H1 (cell line): ENCODE measurements around the gene ITGB8. TPM values are rescaled to one million over a fixed set of nuclear protein-coding genes. Genes with fewer than 3 reads are reported as not detected.

Experiments
- CBX5 ChIP-seq: fragments of 300-800, 300-1000 bp; sonication (generic); IDR thresholded peaks from 2 replicates; pipeline ENCODE4 v1.7.1; 2016; ENCODE audit warnings: antibody characterized with exemption, low read length, low read depth
- CEBPB ChIP-seq: IDR thresholded peaks from 2 replicates; pipeline ENCODE4 v1.6.1; 2012; ENCODE audit warnings: low read depth, low read length
- RNF2 ChIP-seq: fragments of 200-900, 300-1000 bp; sonication (generic); IDR thresholded peaks from 2 replicates; pipeline ENCODE4 v1.7.1; 2016; ENCODE audit warnings: borderline replicate concordance, low read depth, mild to moderate bottlenecking, antibody characterized with exemption, low read length; ENCODE audit not compliant: poor library complexity, severe bottlenecking; ENCODE audit errors: missing control alignments
- SIN3A ChIP-seq, 2 experiments: IDR thresholded peaks in 1 of 2; conservative IDR thresholded peaks in 1 of 2; 2 replicates each; pipeline ENCODE4 v1.6.1; 2011 to 2012; ENCODE audit warnings: low read length in 2 of 2, improper control_type of control experiment in 1 of 2, low read depth in 1 of 2, mild to moderate bottlenecking in 1 of 2
- USF2 ChIP-seq: IDR thresholded peaks from 2 replicates; pipeline ENCODE4 v1.6.1; 2011; ENCODE audit warnings: low read length, improper control_type of control experiment
- polyA plus RNA-seq, 7 experiments: library from polyadenylated mRNA; depleted of rRNA in 3 of 7; stranded (reverse) in 5 of 7; unstranded in 2 of 7; fragments of >200 nt in 5 of 7; fragments of 200-250 nt in 2 of 7; gene quantifications; 1 replicate in 5 of 7; 2 replicates in 1 of 7; 4 replicates in 1 of 7; pipeline versions ENCODE4 v1.2.1 to v1.2.3, GENCODE V29; 2011 to 2013; ENCODE audit warnings: missing spikeins in 2 of 7, mixed read lengths in 2 of 7
- total RNA-seq: library from RNA; stranded (reverse); fragmentation: NEBNext Ultra II Directional; extraction: Animal tissue kit (Norgen Biotek cat#: 25700); gene quantifications from 2 replicates; pipeline ENCODE4 v1.2.1, GENCODE V29; 2021

ITGB8 gene
- total and polyA plus RNA-seq, 2 of the 8 experiments (the other 6 are each of a cell fraction or from before 2014, with no cell fraction given) = 1.2 to 3.6 TPM

- TF ChIP-seq RNF2 (no peak), USF2 (no peak), CEBPB (no peak), CBX5 (no peak), SIN3A (conservative IDR thresholded peaks at IDR 0.05 in 1 of 2, IDR thresholded peaks at IDR 0.05 in 1 of 2; ENCODE audit: low read depth in 1 of 2, low read length in 2 of 2) (no peak)
These were observed 26.3 kb upstream of the ITGB8 start (continued) for GRCh38 chr7:20304366-20304765.
